ENCODE data around the gene TTPAL.

The TTPAL gene

GRCh38 chr20:44502968-44503367 is 27.3 kb downstream of the TTPAL start:
- DNase-seq: no peak

DNA sequence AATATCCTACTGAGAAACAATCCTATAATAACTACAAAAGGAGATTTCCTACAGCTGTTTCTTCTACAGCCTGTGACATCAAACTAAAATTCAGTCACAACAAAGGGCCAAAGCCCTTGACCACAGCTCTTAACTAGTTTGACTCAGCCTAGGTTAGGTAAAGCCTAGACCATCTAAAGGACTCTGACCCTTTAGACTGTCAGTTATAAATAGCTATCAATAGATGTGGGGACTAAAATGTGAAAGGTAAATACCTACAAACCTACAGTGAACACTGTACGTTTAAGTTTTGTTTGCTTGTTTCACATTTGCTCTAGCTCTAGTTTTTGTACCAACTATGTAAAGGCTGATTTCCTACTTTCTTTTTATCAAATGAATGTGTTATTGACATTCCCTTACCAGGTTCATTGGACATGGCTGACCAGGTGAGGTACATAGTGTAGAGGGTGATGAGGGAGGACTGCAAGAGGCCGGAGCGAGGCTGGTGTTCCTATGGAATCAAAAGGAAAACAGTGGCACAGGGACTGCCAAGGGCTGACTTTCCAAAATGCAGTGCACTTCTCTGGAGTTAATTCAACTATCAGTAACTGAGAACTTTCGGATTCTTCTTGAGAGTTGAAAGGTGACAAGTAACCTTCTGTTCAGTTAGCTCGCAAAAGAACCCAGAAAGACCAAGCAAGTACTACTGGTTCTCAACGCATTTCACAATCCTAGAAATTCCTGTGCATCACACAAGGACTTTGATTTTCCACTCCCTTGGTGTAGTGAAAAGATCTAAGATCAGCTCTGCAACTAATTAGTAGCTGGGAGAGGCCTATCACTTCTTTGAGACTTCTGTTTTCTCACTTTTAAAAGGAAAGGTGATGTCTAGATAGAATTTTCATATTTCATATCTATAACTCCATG is 29.0 kb downstream of the TTPAL start:
- DNase-seq: no peak

DNA sequence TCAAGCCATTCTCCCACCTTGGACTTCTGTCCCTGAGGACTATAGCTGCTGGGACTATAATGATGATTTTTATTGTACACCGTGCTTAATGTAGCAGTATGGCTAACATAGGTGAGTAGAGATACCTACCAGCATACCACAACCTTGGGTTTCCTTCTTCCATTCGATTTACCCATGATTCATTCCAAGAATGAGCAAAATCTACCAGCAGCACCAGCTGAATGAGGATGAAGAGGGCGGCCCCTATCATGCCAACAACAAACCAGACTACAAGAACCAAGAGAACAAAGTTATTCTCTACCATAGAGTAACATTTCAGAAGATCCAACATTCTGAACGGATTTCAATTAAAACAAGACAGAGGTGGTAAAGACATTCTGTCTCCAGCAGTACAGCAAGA is 34.1 kb downstream of the TTPAL start:
- DNase-seq: no peak

DNA sequence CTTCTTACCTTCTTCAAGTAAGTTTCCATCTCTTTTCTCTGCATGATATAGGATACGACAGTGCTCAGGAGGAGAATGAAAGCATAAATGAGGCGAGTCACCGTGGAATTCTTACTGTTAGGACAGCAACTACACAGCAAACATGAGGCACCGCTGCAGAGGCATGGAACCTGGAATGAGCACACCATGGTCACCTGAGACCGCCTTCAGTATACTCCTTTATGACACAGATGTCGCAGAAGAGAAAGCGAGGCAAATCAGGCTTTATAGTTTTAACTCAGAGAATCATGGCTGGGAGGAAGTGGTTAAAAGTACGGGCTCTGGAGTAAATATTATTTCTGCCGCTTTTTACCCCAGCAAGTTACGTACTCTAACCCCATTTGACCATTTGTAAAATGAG is 38.2 kb downstream of the TTPAL start:
- DNase-seq: no peak

DNA sequence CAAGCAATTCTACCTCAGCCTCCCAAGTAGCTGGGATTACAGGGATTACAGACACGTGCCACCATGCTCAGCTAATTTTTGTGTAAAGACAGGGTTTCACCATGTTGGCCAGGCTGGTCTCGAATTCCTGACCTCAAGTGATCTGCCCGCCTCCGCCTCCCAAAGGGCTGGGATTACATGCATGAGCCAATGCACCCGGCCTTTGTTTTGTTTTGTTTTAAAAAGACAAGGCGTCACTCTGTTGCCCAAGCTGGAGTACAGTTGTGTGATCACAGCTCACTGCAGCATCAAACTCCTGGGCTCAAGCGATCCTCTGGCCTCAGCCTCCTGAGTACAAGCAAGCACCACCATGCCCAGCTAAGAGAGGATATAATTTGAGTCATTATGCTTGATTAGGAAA is 40.8 kb downstream of the TTPAL start:
- no peak for DNase-seq

- no peak for DNase-seq
These were observed 41.8 kb downstream of the TTPAL start for GRCh38 chr20:44517454-44517853.

- no peak for DNase-seq
These were observed 42.6 kb downstream of the TTPAL start for GRCh38 chr20:44518248-44518647.

- DNase-seq: no peak
These were observed 45.2 kb downstream of the TTPAL start for GRCh38 chr20:44520881-44521280.

- peak; percentile 83 for DNase-seq
These were observed 46.1 kb downstream of the TTPAL start, which contains the start of gene SERINC3 for GRCh38 chr20:44521484-44522481. Gene SERINC3 (minus strand): TSS chr20:44522070. CDS start chr20:44521951, 119 bp downstream.

DNA sequence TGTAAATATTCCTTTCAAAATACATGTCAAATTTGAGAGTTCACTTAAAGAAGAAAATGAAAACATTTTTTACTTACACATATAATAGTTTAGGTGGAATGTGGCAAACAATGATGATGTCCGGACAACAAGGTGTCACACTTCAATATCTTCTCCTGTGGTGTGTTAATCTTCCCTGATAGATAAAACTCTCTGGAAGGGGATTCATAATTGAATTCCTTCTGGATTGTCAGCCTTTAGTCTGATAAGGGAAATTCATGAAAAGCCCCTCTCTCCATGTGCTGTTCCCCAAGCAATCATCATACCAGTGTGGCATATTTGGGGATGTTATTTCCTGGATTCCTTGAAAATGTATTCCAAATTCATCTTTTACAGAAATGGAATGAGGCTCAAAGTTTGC is 47.2 kb downstream of the TTPAL start:
- DNase-seq: no peak

DNA sequence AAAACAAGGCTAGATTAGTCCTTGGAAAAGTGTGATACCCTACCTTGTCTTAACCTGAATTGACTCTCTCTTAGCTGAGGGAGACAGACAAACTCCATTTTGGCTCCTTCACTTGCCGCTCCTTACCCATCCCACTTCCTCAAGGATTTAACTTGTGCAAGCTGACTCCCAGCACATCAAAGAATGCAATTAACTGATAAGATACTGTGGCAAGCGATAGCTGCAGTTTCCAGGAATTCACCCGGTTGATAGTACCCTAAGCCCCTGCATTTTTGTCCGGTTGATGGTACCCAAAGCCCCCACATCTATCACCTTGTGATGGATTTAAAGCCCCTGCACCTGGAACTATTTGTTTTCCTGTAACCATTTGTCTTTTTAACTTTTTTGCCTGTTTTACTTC is 48.1 kb downstream of the TTPAL start:
- no peak for DNase-seq

GRCh38 chr20:44526129-44526528 is 50.5 kb downstream of the TTPAL start:
- DNase-seq: no peak

DNA sequence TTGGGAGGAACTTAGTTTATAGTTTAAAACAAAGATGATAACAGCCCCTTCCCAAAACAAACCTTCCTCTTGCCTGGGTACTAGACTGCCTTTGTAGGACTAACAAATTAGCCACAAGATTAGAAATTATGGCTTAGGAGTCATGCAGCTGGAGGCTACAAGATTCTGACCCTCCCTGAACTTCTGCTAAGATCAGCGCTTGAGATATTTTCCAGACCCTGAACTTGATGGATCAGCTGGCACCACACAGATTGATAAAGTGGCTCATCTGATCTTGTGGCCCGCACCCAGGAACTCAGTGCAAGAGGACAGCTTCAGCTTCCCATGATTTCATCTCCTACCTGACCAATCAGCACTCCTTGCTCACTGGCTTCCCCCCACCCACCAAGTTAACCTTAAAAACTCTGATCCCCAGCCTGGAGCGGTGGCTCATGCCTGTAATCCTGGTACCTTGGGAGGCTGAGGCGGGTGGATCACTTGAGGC is 52.1 kb downstream of the TTPAL start:
- no peak for DNase-seq

DNA sequence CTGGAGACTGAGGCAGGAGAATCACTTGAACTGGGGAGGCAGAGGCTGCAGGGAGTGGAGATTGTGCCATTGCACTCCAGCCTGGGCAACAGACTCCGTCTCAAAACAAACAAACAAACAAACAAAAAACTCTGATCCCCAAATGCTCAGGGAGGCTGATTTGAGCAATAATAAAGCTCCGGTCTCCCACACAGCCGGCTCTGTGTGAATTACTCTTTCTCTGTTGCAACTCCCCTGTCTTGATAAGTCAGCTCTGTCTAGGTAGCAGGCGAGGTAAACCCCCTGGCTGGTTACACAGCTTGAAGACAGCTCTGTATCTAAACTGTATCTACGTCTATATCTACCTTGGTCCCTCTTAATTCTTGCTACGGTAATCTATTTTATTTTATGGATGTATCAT is 52.6 kb downstream of the TTPAL start:
- DNase-seq: no peak

GRCh38 chr20:44532259-44532980 is 56.7 kb downstream of the TTPAL start:
- no peak for DNase-seq

- DNase-seq: no peak
These were observed 57.3 kb downstream of the TTPAL start for GRCh38 chr20:44532981-44533331.

DNA sequence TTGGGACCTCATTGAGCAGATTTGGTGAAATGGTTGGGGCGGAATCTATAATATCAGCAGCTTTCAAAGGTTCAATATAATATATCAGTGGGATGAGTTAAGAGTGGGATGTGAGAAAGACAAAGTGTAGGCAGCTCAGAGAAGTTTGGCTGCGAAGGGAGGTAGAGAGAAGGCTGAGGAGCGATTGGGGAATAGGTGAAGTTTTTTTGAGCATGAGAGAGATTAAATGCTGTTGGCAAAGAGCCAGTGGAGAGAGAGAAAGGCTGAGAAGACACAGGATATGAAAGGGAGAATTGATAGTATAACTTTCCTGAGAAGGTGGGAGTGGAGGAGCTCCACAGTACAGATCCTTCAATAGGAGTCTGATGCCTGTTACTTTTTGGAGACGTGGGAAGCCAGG is 58.3 kb downstream of the TTPAL start:
- DNase-seq: no peak

GRCh38 chr20:44536175-44536574 is 60.5 kb downstream of the TTPAL start:
- no peak for DNase-seq

- no peak for DNase-seq
These were observed 62.3 kb downstream of the TTPAL start for GRCh38 chr20:44537993-44538392.

GRCh38 chr20:44540834-44541233 is 65.2 kb downstream of the TTPAL start:
- DNase-seq: no peak

DNA sequence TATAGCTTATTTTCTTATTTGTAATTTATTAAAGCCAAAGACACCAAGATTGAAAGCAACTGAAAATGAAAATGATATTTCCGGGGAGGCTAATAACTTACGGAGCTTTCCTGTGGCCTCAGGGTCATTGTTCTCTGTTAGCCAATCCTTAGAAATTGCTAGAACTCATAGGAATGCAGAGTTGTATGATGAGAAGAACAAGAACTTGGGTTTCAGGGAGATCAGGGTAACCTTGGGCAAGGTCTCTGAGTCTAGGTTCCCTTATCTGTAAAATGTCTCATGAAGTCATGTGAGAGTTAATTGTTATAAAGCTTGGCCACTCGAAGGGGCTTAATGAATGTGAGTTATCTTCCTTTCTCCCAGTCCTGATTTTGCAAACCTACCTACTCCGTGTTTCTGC is 66.3 kb downstream of the TTPAL start:
- no peak for DNase-seq

DNA sequence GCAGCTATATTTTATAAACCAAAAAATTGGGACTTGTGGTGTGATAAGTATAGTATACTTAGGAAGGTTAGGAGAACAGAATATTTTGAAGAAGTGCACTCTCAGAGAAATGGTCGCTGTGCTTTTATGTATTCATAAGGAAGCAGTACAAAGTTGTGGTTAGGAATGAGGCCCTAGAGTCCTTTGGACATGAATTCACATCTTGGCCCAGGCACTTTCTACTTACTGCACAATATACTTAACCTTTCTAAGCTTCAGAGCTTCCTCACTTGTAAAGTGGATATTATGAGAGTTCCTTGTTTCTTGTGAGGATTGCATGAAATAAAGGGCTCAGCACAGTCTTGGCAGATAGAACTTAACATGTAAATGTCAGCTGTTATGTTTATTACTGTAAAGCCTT is 67.2 kb downstream of the TTPAL start:
- no peak for DNase-seq

DNA sequence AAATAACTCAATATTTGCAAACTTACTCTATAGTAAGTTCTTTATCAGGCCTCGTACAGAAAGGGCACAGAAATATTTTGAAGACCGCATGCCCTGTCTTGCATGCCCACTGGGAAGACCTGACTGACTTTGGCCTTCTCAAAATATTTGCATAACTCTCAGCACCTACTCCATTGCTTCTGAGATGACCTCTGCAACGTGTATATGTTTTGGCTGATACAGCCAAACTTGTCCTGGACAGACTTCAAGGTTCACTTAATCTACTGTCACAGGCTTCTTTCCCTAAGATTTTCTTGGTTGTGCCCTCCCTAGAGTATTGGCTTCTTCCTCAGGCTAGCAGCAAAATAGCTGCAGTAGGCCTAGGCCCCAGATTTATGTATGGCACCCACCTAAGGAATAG is 67.7 kb downstream of the TTPAL start:
- no peak for DNase-seq
